GM18511 (cell line): ENCODE data around the gene PCDHB16.
"Not testable (repeated sequence)": the region's sequence is repeated elsewhere in the genome, so short reads cannot be mapped to it uniquely, and the experiment has no call there.

Experiments
- ATAC-seq: cut with Tn5 transposase; IDR thresholded peaks from one replicate; pipeline ENCODE4 v1.9.1; 2021; ENCODE audit warnings: mild to moderate bottlenecking, moderate library complexity; ENCODE audit not compliant: unreplicated experiment

PCDHB16 gene

DNA sequence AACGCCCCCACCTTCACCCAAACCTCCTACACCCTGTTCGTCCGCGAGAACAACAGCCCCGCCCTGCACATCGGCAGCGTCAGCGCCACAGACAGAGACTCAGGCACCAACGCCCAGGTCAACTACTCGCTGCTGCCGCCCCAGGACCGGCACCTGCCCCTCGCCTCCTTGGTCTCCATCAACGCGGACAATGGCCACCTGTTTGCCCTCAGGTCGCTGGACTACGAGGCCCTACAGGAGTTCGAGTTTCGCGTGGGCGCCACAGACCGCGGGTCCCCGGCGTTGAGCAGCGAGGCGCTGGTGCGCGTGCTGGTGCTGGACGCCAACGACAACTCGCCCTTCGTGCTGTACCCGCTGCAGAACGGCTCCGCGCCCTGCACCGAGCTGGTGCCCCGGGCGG lies 42.7 kb downstream of the PCDHB16 start:
- not testable (repeated sequence) for ATAC-seq

GRCh38 chr5:141225421-141225820 lies 43.2 kb downstream of the PCDHB16 start:
- not testable (repeated sequence) for ATAC-seq

DNA sequence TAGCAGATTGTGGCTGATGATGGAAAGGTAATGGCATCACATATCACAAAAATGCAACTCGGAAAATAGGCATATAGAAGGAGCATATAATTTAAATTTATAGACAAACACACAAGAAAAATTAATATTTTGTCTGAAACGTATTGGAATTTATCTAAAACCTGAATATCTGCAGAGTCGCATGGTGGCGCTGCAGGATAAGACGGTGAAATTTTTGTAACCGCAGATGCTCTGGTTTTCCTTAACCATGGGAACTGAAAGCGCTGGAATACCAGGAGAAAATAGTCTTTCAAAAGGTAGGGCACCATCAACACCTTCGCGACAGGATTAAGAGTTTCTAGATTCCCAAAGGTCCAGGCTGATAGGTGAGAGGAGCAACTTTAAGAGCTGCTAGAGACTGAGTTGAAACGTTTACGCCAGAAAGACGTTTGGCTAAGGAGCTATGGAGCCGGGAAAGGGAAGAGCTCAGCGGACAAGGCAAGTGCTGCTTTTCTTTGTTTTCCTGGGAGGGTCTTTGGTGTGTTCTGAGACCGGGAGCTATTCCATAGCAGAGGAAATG lies 52.0 kb downstream of the PCDHB16 start:
- ATAC-seq = no peak
